HCT116 (cell line): ENCODE measurements around the gene ZNF575.

Experiments used
- EZH2 ChIP-seq: fragments of 200-600 bp; sonication (generic); IDR thresholded peaks from 2 replicates; pipeline ENCODE4 v1.6.1; 2017; ENCODE audit warnings: antibody characterized with exemption, mixed run types
- TF ChIP-seq, protein P1 (sequence below), 3 experiments: fragments of 200-600 bp in 1 of 3; sonication (generic) in 1 of 3; IDR thresholded peaks in 2 of 3; conservative IDR thresholded peaks in 1 of 3; 2 replicates each; pipeline ENCODE4 v1.5.1; 2012 to 2017; ENCODE audit warnings: low read depth in 2 of 3, low read length in 2 of 3, antibody characterized with exemption in 1 of 3, borderline replicate concordance in 1 of 3, control low read depth in 1 of 3, mild to moderate bottlenecking in 1 of 3, mixed read lengths in 1 of 3, mixed run types in 1 of 3, moderate library complexity in 1 of 3; ENCODE audit not compliant: insufficient read depth in 1 of 3
- TF ChIP-seq, protein P2 (sequence below): IDR thresholded peaks from 2 replicates; pipeline ENCODE4 v1.6.1; 2012
- TF ChIP-seq, protein P3 (sequence below): IDR thresholded peaks from 2 replicates; pipeline ENCODE4 v1.6.1; 2011; ENCODE audit warnings: mild to moderate bottlenecking, low read length, moderate library complexity; ENCODE audit not compliant: insufficient replicate concordance; ENCODE audit errors: extremely low read depth

DNA sequence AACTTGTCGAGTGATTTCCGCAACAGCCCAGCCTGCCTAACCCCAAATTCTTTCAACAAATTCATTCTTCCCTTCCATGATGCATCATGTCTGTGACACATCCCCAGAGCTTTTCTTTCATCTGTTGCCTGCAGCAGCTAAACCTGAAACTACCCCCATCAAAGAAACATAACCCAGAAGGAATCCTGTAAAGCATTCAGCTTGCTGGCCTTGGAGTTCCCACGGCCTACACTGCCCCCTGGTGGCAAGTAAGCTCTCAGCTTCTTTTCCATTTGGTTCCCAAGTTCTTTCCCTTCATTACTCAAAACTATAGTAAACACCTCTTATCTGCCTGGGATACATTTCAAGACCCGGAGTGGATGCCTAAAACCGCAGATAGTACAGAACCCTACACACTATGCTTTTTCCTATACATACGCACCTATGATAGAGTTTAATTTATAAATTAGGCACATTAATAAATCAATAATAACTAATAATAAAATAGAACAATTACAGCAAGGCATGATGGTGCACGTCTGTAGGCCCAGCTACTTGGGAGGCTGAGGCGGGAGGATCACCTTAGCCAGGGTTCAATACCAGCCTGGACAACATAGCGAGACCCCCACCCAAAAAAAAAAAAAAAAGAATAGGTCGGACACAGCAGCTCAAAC, 13.4 kb upstream of the ZNF575 start:
- TF ChIP-seq, protein P1, sequence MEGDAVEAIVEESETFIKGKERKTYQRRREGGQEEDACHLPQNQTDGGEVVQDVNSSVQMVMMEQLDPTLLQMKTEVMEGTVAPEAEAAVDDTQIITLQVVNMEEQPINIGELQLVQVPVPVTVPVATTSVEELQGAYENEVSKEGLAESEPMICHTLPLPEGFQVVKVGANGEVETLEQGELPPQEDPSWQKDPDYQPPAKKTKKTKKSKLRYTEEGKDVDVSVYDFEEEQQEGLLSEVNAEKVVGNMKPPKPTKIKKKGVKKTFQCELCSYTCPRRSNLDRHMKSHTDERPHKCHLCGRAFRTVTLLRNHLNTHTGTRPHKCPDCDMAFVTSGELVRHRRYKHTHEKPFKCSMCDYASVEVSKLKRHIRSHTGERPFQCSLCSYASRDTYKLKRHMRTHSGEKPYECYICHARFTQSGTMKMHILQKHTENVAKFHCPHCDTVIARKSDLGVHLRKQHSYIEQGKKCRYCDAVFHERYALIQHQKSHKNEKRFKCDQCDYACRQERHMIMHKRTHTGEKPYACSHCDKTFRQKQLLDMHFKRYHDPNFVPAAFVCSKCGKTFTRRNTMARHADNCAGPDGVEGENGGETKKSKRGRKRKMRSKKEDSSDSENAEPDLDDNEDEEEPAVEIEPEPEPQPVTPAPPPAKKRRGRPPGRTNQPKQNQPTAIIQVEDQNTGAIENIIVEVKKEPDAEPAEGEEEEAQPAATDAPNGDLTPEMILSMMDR (IDR thresholded peaks at IDR 0.05 in 2 of 3, conservative IDR thresholded peaks at IDR 0.05 in 1 of 3; ENCODE audit: borderline replicate concordance in 1 of 3, insufficient read depth in 1 of 3, low read depth in 2 of 3, low read length in 2 of 3), result peak; percentile 88 to 93 (median 91)
- TF ChIP-seq, protein P2, sequence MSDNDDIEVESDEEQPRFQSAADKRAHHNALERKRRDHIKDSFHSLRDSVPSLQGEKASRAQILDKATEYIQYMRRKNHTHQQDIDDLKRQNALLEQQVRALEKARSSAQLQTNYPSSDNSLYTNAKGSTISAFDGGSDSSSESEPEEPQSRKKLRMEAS, result no peak
- no peak for TF ChIP-seq EZH2
- TF ChIP-seq, protein P3, sequence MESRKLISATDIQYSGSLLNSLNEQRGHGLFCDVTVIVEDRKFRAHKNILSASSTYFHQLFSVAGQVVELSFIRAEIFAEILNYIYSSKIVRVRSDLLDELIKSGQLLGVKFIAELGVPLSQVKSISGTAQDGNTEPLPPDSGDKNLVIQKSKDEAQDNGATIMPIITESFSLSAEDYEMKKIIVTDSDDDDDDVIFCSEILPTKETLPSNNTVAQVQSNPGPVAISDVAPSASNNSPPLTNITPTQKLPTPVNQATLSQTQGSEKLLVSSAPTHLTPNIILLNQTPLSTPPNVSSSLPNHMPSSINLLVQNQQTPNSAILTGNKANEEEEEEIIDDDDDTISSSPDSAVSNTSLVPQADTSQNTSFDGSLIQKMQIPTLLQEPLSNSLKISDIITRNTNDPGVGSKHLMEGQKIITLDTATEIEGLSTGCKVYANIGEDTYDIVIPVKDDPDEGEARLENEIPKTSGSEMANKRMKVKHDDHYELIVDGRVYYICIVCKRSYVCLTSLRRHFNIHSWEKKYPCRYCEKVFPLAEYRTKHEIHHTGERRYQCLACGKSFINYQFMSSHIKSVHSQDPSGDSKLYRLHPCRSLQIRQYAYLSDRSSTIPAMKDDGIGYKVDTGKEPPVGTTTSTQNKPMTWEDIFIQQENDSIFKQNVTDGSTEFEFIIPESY, result no peak
